Smooth muscle cell (in vitro differentiated cells): Measurements from ENCODE around the gene C10orf105. TPM values are rescaled to one million over a fixed set of nuclear protein-coding genes. Genes with fewer than 3 reads are reported as not detected.

Source experiments
- DNase-seq: peaks from one replicate; lab custom pipeline; 2025; ENCODE audit not compliant: unreplicated experiment; lab: John Stamatoyannopoulos, UW
- H2AFZ ChIP-seq: fragments of 200-600 bp; sonication (generic); 2 replicates; pipeline ENCODE4 v1.6.0; 2016; ENCODE audit warnings: antibody characterized with exemption, low read depth, mild to moderate bottlenecking
- H3F3A ChIP-seq: fragments of 200-600 bp; sonication (generic); 2 replicates; pipeline ENCODE4 v1.6.0; 2017; ENCODE audit warnings: antibody characterized with exemption, low read depth
- H3K27ac ChIP-seq: fragments of 200-600 bp; sonication (generic); 2 replicates; pipeline ENCODE4 v1.5.1; 2016; ENCODE audit warnings: low read depth, mild to moderate bottlenecking
- H3K27me3 ChIP-seq: fragments of 200-600 bp; sonication (generic); 2 replicates; pipeline ENCODE4 v1.6.1; 2016; ENCODE audit warnings: low read depth, mild to moderate bottlenecking
- H3K36me3 ChIP-seq: fragments of 200-600 bp; sonication (generic); 2 replicates; pipeline ENCODE4 v1.5.1; 2016; ENCODE audit warnings: low read depth
- H3K4me1 ChIP-seq: fragments of 200-600 bp; sonication (generic); 2 replicates; pipeline ENCODE4 v1.5.1; 2016; ENCODE audit warnings: low read depth
- H3K4me2 ChIP-seq: fragments of 200-600 bp; sonication (generic); 2 replicates; pipeline ENCODE4 v1.6.0; 2016; ENCODE audit warnings: mild to moderate bottlenecking
- H3K4me3 ChIP-seq: fragments of 200-600 bp; sonication (generic); 2 replicates; pipeline ENCODE4 v1.5.1; 2016; ENCODE audit warnings: mild to moderate bottlenecking
- H3K79me2 ChIP-seq: fragments of 200-600 bp; sonication (generic); 2 replicates; pipeline ENCODE4 v1.6.0; 2016; ENCODE audit warnings: low read depth, mild to moderate bottlenecking
- H3K9ac ChIP-seq: fragments of 200-600 bp; sonication (generic); 2 replicates; pipeline ENCODE4 v1.6.0; 2016; ENCODE audit warnings: low read depth
- H3K9me3 ChIP-seq: fragments of 200-600 bp; sonication (generic); replicated peaks from 2 replicates; pipeline ENCODE4 v1.5.1; 2016; ENCODE audit warnings: low read depth
- H4K20me1 ChIP-seq: fragments of 200-600 bp; sonication (generic); 2 replicates; pipeline ENCODE4 v1.6.0; 2016; ENCODE audit warnings: low read depth
- WGBS: methylation state at CpG from one replicate; pipeline ENCODE4 v1.1.7; 2016; ENCODE audit warnings: low lambda C conversion rate; 5-methylcytosine and 5-hydroxymethylcytosine counted together
- polyA plus RNA-seq: library from polyadenylated mRNA; unstranded; fragments of >200 nt; fragmentation: Nextera tagmentation; extraction: Ambion mirVana; gene quantifications from 2 replicates; pipeline ENCODE4 v1.2.1, GENCODE V29; 2016
- total RNA-seq: library from RNA; depleted of rRNA; stranded (reverse); fragments of >200 nt; gene quantifications from 2 replicates; pipeline ENCODE4 v1.2.3, GENCODE V29; 2014
- TF ChIP-seq, protein P1 (sequence below): fragments of 200-600 bp; sonication (generic); IDR thresholded peaks from 2 replicates; pipeline ENCODE4 v1.5.1; 2017; ENCODE audit warnings: borderline replicate concordance, mild to moderate bottlenecking, antibody characterized with exemption; ENCODE audit not compliant: insufficient read depth, poor library complexity, severe bottlenecking

C10orf105 gene
- total and polyA plus RNA-seq, 2 experiments from 2014 or later: 0.09 TPM; not detected in 1

- TF ChIP-seq, protein P1, sequence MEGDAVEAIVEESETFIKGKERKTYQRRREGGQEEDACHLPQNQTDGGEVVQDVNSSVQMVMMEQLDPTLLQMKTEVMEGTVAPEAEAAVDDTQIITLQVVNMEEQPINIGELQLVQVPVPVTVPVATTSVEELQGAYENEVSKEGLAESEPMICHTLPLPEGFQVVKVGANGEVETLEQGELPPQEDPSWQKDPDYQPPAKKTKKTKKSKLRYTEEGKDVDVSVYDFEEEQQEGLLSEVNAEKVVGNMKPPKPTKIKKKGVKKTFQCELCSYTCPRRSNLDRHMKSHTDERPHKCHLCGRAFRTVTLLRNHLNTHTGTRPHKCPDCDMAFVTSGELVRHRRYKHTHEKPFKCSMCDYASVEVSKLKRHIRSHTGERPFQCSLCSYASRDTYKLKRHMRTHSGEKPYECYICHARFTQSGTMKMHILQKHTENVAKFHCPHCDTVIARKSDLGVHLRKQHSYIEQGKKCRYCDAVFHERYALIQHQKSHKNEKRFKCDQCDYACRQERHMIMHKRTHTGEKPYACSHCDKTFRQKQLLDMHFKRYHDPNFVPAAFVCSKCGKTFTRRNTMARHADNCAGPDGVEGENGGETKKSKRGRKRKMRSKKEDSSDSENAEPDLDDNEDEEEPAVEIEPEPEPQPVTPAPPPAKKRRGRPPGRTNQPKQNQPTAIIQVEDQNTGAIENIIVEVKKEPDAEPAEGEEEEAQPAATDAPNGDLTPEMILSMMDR: no peak
- H3K9me3 ChIP-seq: no peaks in the 10 kb centered on the region
Observed at GRCh38 chr10:71762324-71762723, 42.7 kb upstream of the C10orf105 start.

DNA sequence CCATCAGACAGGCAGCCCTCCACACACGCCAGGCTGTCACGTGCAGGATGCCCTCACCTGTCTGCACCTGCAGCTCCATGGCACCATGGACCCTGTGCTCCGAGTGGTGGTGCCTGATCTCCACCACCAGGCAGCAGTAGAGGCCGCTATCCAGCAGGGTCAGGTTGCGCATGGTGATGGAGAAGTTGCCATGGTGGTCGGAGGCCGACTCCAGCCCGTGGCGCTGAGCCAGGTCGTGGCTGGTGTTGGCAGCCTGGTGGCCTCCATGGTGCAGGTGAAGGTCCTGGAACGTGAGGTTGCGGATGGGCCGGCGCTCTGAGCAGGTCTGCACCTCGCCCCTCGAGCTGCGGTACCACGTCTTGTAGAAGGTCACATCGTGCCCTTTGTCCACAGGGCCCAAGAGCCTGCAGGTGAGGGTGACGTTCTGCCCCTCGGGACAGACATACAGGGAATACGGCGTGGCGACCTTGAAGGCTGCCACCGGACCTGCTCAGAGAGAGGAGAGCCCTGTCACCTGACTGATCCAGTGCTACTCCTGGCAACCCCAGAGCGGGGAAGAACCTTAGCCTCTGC is 42.0 kb upstream of the C10orf105 start:
- Histone ChIP-seq H3K9ac (no peak overlapping the region), H3K27me3 (no peaks in the 10 kb centered on the region), H3K4me2 (no peak overlapping the region), H3K27ac (no peak overlapping the region), H3K79me2 (no peaks in the 10 kb centered on the region), H3K4me3 (no peak overlapping the region), H3K4me1 (no peaks in the 10 kb centered on the region), H3K9me3 (no peaks in the 10 kb centered on the region), H2AFZ (no peak overlapping the region), H3F3A (no peaks in the 10 kb centered on the region), H4K20me1 (no peaks in the 10 kb centered on the region), H3K36me3 (no peaks in the 10 kb centered on the region)
- no peak for DNase-seq
- WGBS: 90% methylated on average over 26 of the region's 26 CpGs
- TF ChIP-seq, protein P1: no peak

More at GRCh38 chr10:71762324-71762723, 42.7 kb upstream of the C10orf105 start:
- no peaks in the 10 kb centered on the region for H3F3A ChIP-seq
- no peaks in the 10 kb centered on the region for H3K36me3 ChIP-seq
- H3K79me2 ChIP-seq: no peaks in the 10 kb centered on the region
- no peak overlapping the region for H2AFZ ChIP-seq
- no peaks in the 10 kb centered on the region for H3K4me1 ChIP-seq
- H3K27me3 ChIP-seq: no peaks in the 10 kb centered on the region
- H4K20me1 ChIP-seq: no peaks in the 10 kb centered on the region
- no peak for DNase-seq
- H3K27ac ChIP-seq: no peak overlapping the region
- no peak overlapping the region for H3K4me2 ChIP-seq
- 79% methylated on average over 5 of the region's 5 CpGs for WGBS
- H3K9ac ChIP-seq: no peak overlapping the region
- no peak overlapping the region for H3K4me3 ChIP-seq

DNA sequence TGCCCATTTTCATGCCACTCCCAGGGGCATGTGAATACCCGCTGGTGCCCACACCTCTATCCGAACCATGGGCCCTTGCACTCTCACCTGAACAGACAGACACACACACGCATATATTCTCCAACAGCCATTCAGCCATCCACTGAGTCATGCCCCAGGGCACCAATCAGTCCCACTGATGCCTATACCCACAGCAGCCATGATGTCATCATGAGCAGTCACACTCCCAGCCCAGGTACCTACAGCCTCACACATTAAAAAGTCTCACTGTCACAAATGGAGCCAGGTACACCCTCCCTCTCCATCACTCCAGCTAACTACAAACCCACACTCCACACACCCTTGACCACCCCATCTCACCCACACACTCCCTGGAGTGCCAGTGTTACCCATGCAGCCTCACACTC is 41.5 kb upstream of the C10orf105 start:
- TF ChIP-seq, protein P1: no peak
- DNase-seq: no peak
- Histone ChIP-seq H3K9me3 (no peaks in the 10 kb centered on the region), H3F3A (no peaks in the 10 kb centered on the region), H3K36me3 (no peaks in the 10 kb centered on the region), H3K4me2 (no peak overlapping the region), H3K4me1 (no peaks in the 10 kb centered on the region), H4K20me1 (no peaks in the 10 kb centered on the region), H3K79me2 (no peaks in the 10 kb centered on the region), H3K27me3 (no peaks in the 10 kb centered on the region), H2AFZ (no peak overlapping the region), H3K9ac (no peak overlapping the region), H3K27ac (no peak overlapping the region), H3K4me3 (no peak overlapping the region)
- 91% methylated on average over 3 of the region's 3 CpGs for WGBS

GRCh38 chr10:71757399-71757922 is 37.9 kb upstream of the C10orf105 start:
- Histone ChIP-seq H3K9ac (no peak overlapping the region), H3K4me1 (no peaks in the 10 kb centered on the region), H2AFZ (no peak overlapping the region), H3F3A (no peaks in the 10 kb centered on the region), H3K79me2 (no peaks in the 10 kb centered on the region), H4K20me1 (no peaks in the 10 kb centered on the region), H3K4me2 (no peak overlapping the region), H3K9me3 (no peaks in the 10 kb centered on the region), H3K4me3 (no peak overlapping the region), H3K36me3 (no peaks in the 10 kb centered on the region), H3K27ac (no peak overlapping the region), H3K27me3 (peaks cover 6% of the 10 kb centered on the region)
- TF ChIP-seq, protein P1: no peak
- no peak for DNase-seq
- WGBS: 84% methylated on average over 10 of the region's 11 CpGs
